MCF 10A (cell line): ENCODE data around the gene AKAP8L. TPM values are rescaled to one million over a fixed set of nuclear protein-coding genes. Genes with fewer than 3 reads are reported as not detected.

ENCODE experiments used
- BruUV-seq: library from RNA; stranded (reverse); fragments of 400-500 nt; replicated peaks from 2 replicates; lab custom pipeline; 2021; lab: Mats Ljungman, UMichigan
- CTCF ChIA-PET: fragments of 300-600 bp; sonication (Branson Sonifier 250); formaldehyde crosslinking; extraction: SDS; loops from one replicate; lab custom pipeline; 2021; ENCODE audit warnings: antibody characterized with exemption, inconsistent platforms; lab: Yijun Ruan, JAX
- POLR2A ChIA-PET: fragments of 300-600, 350-650 bp; sonication (Branson Sonifier 250); formaldehyde crosslinking; extraction: SDS; loops from one replicate; lab custom pipeline; 2020; ENCODE audit warnings: antibody characterized with exemption, inconsistent platforms; lab: Yijun Ruan, JAX
- DNase-seq: peaks from one replicate; pipeline ENCODE4 v3.0.0-alpha.2; 2018; ENCODE audit not compliant: unreplicated experiment
- H3K27ac Mint-ChIP-seq: one replicate; pipeline ENCODE4 v1.8.0; 2022; ENCODE audit warnings: mild to moderate bottlenecking, low read depth, mixed read lengths; ENCODE audit not compliant: unreplicated experiment
- H3K27me3 Mint-ChIP-seq: one replicate; pipeline ENCODE4 v1.8.0; 2022; ENCODE audit warnings: mixed read lengths; ENCODE audit not compliant: insufficient read depth, unreplicated experiment
- H3K36me3 Mint-ChIP-seq: one replicate; pipeline ENCODE4 v1.8.0; 2022; ENCODE audit warnings: mild to moderate bottlenecking, moderate library complexity, mixed read lengths; ENCODE audit not compliant: insufficient read depth, unreplicated experiment
- H3K4me1 Mint-ChIP-seq: one replicate; pipeline ENCODE4 v1.8.0; 2022; ENCODE audit warnings: mixed read lengths; ENCODE audit not compliant: insufficient read depth, unreplicated experiment
- H3K4me3 Mint-ChIP-seq: one replicate; pipeline ENCODE4 v1.8.0; 2022; ENCODE audit warnings: mild to moderate bottlenecking, moderate library complexity, mixed read lengths; ENCODE audit not compliant: unreplicated experiment
- H3K9me3 Mint-ChIP-seq: one replicate; pipeline ENCODE4 v1.8.0; 2022; ENCODE audit warnings: mixed read lengths; ENCODE audit not compliant: unreplicated experiment
- intact Hi-C: fragments of 100-400 bp; cut with micrococcal nuclease; formaldehyde crosslinking; loops from 2 replicates; pipeline ENCODE4 v1.14.1; 2022
- total RNA-seq: library from RNA; stranded (reverse); gene quantifications from 2 replicates; pipeline ENCODE4 v1.2.3, GENCODE V29; 2022
- TF ChIP-seq, protein P1 (sequence below): fragments of 200-600 bp; IDR thresholded peaks from one replicate; pipeline ENCODE4 v1.8.0; 2022; ENCODE audit warnings: antibody characterized with exemption, mild to moderate bottlenecking; ENCODE audit not compliant: unreplicated experiment

Gene AKAP8L
- total RNA-seq, 1 experiment from 2014 or later, result 84.7 TPM

DNA sequence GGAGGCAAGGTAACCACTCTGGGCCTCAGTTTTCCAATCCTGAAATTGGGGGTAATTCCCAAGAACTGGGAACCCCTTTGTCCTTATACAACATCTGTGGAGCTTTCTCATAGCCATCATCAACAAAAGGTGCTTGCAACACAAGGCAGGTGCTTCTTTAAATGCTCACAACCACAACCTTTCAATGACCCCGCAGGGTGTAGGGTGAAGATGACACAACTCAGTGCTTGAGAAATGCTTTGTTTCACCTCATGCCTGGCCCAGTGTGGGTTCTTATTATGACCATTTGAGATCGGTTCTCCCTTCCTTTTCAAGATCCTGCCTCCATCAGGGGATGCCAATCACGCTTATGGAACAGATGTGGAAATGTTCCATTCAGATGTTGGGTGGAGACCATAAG, 22.5 kb upstream of the AKAP8L start:
- no TSS peak for BruUV-seq
- Mint-ChIP-seq H3K27ac (no peak overlapping the region), H3K36me3 (no peaks in the 10 kb centered on the region), H3K27me3 (no peaks in the 10 kb centered on the region), H3K4me3 (no peak overlapping the region), H3K4me1 (no peaks in the 10 kb centered on the region), H3K9me3 (no peaks in the 10 kb centered on the region)
- TF ChIP-seq, protein P1, sequence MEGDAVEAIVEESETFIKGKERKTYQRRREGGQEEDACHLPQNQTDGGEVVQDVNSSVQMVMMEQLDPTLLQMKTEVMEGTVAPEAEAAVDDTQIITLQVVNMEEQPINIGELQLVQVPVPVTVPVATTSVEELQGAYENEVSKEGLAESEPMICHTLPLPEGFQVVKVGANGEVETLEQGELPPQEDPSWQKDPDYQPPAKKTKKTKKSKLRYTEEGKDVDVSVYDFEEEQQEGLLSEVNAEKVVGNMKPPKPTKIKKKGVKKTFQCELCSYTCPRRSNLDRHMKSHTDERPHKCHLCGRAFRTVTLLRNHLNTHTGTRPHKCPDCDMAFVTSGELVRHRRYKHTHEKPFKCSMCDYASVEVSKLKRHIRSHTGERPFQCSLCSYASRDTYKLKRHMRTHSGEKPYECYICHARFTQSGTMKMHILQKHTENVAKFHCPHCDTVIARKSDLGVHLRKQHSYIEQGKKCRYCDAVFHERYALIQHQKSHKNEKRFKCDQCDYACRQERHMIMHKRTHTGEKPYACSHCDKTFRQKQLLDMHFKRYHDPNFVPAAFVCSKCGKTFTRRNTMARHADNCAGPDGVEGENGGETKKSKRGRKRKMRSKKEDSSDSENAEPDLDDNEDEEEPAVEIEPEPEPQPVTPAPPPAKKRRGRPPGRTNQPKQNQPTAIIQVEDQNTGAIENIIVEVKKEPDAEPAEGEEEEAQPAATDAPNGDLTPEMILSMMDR, result no peak
- intact Hi-C loops, result no loop called here
- ChIA-PET CTCF (no interaction called here), POLR2A (no interaction called here)
- no peak for DNase-seq

DNA sequence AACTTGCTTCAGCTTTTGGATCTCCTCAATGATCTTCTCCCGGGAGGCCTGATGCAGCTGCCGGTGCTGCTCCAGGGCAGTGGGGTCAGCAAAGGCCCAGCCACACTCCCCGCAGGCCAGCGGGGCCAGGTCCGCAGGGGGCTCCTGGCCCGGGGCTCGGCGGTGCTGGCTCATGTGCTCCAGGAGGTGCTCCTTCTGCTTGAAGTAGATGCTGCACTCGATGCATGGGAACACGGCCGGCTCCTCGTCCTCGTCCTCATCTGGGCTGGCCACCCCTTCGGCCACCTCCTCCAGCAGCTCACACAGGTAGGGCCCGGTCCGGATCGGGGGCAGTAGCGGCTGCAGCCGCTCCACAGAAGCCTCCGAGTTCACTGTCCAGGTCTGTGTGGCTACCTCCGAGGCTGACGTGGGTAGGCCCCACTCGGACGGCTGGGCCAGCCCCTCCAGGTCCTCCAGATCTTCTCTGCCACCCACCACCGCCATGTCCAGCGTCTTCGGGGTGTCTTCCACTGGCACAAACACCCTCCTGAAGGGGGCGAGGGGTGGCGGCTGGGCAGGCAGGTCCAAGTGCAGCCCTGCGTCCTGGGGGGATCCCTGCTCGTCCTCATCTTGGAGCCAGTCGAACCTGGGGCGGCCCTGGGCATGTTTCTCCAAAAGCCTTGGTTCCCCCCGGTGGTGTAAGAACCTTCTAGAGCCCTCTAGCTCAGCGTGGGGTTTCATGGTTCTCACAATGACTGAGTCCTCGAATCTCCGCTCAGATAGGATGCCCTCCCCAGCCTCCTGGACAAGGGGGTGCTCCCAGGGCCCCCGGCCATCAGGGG, 21.2 kb upstream of the AKAP8L start:
- H3K36me3 Mint-ChIP-seq, result no peaks in the 10 kb centered on the region
- H3K4me3 Mint-ChIP-seq, result no peak overlapping the region
- no peaks in the 10 kb centered on the region for H3K9me3 Mint-ChIP-seq
- no peaks in the 10 kb centered on the region for H3K4me1 Mint-ChIP-seq
- no TSS peak for BruUV-seq
- TF ChIP-seq, protein P1, result no peak
- intact Hi-C loops, result no loop called here
- no peaks in the 10 kb centered on the region for H3K27me3 Mint-ChIP-seq
- H3K27ac Mint-ChIP-seq, result no peak overlapping the region
- POLR2A ChIA-PET, result no interaction called here
- DNase-seq, result no peak
- CTCF ChIA-PET, result interaction anchor here (0.6 kb wide), 1 partner anchor 60 kb away, joined by 3 read pairs; no protein-coding TSS in a partner anchor

DNA sequence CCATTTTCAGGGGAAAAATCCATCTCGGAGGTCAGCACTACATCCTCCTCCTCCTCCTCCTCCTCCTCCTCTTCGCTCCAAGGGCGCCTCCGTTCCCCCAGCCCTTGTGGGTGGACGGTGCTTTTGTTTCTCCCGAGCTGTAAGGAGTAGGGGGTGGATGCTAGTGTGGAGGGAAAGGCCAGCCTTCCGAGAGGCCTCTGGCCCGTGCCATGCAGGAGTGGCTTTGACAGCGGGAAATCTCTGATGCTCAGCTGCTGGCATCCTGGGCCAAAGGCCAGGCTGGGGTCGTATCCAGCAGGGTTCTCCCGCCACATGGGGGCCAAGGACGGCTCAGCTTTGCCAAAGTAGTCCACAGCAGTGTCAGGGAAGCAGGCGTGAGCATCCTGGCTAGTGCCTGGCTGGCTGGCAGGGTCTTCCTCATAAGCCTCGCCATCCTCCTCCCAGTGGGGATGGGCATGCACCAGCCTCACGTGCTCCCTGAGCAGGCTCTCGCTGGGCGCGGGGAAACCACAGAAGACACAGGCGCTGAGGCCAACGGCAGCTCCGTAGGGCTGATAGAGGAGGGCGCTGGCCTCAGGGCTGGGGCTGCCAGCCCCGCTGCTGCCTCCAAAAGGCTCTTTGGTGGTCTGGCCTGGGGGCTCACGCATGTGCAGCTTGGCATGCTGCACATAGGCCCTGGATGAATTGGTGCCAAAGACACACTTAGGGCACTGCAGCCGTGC, 20.5 kb upstream of the AKAP8L start:
- BruUV-seq, result no TSS peak
- H3K4me1 Mint-ChIP-seq, result no peaks in the 10 kb centered on the region
- H3K36me3 Mint-ChIP-seq, result no peaks in the 10 kb centered on the region
- no peak for DNase-seq
- ChIA-PET CTCF (no interaction called here), POLR2A (interaction anchor here (1.2 kb wide), 1 partner anchor 20 kb away, joined by 3 read pairs; the partner anchor contains the start of gene AKAP8L)
- intact Hi-C loops, result no loop called here
- H3K4me3 Mint-ChIP-seq, result no peak overlapping the region
- H3K27ac Mint-ChIP-seq, result no peak overlapping the region
- H3K9me3 Mint-ChIP-seq, result no peaks in the 10 kb centered on the region
- no peaks in the 10 kb centered on the region for H3K27me3 Mint-ChIP-seq
- TF ChIP-seq, protein P1, result no peak

DNA sequence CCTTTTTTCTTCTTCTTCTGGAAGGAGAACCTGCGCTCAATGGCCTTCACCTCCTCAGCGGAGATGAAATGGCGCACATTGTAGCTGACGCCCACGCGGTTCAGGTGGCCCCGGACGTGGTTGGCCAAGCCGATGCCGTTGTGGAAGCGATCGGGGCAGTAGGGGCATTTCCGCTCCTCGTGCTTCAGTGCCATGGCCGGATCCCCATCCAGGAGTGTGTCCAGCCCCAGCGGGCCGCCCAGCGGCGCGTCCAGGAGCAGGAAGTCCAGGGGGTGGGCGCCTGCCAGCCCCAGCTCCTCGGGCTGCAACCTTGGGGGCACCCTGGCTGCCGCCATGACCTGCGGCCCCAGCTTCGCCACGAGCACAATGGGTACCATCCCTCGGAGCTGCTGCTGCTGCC, 19.8 kb upstream of the AKAP8L start:
- Mint-ChIP-seq H3K4me1 (peaks cover under 1% of the 10 kb centered on the region), H3K27me3 (no peaks in the 10 kb centered on the region), H3K9me3 (no peaks in the 10 kb centered on the region), H3K36me3 (no peaks in the 10 kb centered on the region), H3K27ac (no peak overlapping the region), H3K4me3 (no peak overlapping the region)
- BruUV-seq, result no TSS peak
- POLR2A ChIA-PET, result interaction anchor here (0.6 to 1.2 kb wide), 2 partner anchors 11 to 19 kb away, joined by 3 read pairs; partner anchors contain the start of gene AKAP8L
- CTCF ChIA-PET, result interaction anchor here (0.6 to 1.2 kb wide), 3 partner anchors 20 to 277 kb away, joined by 3 to 7 read pairs (median 7); partner anchors contain the start of gene AKAP8L
- DNase-seq, result no peak
- TF ChIP-seq, protein P1, result no peak
- intact Hi-C loops, result no loop called here
